ENCODE data around the gene OR5F1. TPM values are rescaled to one million over a fixed set of nuclear protein-coding genes. Genes with fewer than 3 reads are reported as not detected.

The OR5F1 gene
- total RNA-seq (not detected), total RNA-seq (0 reads per million in 29 experiments)
- not detected for total RNA-seq (2013)

DNA sequence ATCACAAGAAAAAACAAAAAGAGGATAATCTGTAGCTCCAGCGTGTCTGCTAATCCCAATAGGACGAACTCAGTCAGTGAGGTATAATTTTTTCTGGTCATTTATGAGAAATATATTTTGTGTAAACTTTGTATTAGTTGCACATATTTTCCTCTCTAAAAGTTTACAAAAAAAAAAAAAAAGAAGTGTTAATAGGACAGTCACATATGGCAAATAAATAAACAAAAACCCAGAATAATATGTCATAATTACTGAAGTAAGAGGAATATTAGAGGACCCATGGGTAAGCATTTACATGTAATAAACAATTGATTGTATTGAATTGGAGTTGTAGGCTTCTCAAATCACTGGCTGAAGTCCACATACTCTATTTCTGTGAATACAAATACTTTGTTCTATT, at the start of gene OR5F1:
OR5F1 (minus strand) TSS at position 101 of the 400 bp plus-strand sequence; CDS start at position 101, 0 bp downstream.
- Mint-ChIP-seq H3K27me3 (no peaks in the 10 kb centered on the region), H3K4me3 (no peak within 1 kb of the TSS), H3K9me3 (peaks cover 13 to 31% (median 23%) of the 10 kb centered on the region in 3 donors), H3K27ac (no peak within 1 kb of the TSS), H3K4me1 (no peaks in the 10 kb centered on the region), H3K36me3 (no peaks in the 10 kb centered on the region)
- Histone ChIP-seq H3K27ac (ENCODE audit: low read length) (no peak within 1 kb of the TSS), H3K27me3 (replicated peaks in 1 of 2; ENCODE audit: control insufficient read depth in 2 of 2, extremely low read depth in 1 of 2, insufficient read depth in 2 of 2, low read length in 1 of 2) (no peaks in the 10 kb centered on the region), H3K36me3 (ENCODE audit: control insufficient read depth in 2 of 2, extremely low read depth in 1 of 2, insufficient read depth in 1 of 2, low read length in 1 of 2) (no peaks in the 10 kb centered on the region), H3K9me3 (no peaks in the 10 kb centered on the region), H3K4me1 (ENCODE audit: control insufficient read depth in 1 of 2, extremely low read depth in 1 of 2, insufficient read depth in 2 of 2, low read length in 2 of 2) (no peaks in the 10 kb centered on the region), H3K4me3 (ENCODE audit: control insufficient read depth in 1 of 2, extremely low read depth in 1 of 2, low read length in 1 of 2) (no peak within 1 kb of the TSS)
- ATAC-seq (replicated peaks in 1 of 4) (no peak), DNase-seq (no peak)
- ChIA-PET CTCF (no interaction called here), POLR2A (interaction anchor here in 1 of 2 donors (0.6 kb wide), 1 partner anchor 50 kb away, joined by 3 read pairs; no protein-coding TSS in a partner anchor)
- WGBS (ENCODE audit: insufficient coverage), result no CpG with 5 or more reads among the region's 2 CpGs

DNA sequence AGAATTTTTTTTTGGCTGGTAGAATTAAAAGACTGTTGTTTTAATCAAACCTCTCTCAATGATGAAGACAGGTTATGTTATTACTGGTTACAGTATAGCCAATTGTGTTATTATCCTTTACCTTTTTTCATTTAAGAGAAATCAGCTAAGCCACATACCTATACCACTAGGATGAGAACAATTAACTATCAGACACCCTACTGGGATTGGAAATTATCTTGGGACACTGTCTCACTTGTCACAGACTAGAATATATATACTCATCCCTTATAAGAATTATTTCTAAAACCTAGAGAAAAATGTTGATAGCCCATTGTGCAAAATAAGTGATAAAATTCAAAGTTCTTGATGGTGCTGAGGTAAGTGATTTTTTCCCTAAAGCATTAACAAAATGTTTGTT, 32.9 kb upstream of the OR5F1 start, which contains the start of gene OR5AS1:
OR5AS1 (plus strand) TSS at position 301 of the 400 bp plus-strand sequence. CDS start 2,765 bp downstream, outside the sequence.
- POLR2A ChIA-PET, result interaction anchor here in 1 of 2 donors (0.6 kb wide), 1 partner anchor 12 kb away, joined by 3 read pairs; no protein-coding TSS in a partner anchor
- DNase-seq (no peak), ATAC-seq (replicated peaks in 1 of 4) (no peak)
- H3K4me1 Mint-ChIP-seq, result no peaks in the 10 kb centered on the region
- peaks cover 7 to 23% (median 22%) of the 10 kb centered on the region in 3 donors for H3K9me3 Mint-ChIP-seq
- Histone ChIP-seq H3K4me1 (ENCODE audit: control insufficient read depth in 1 of 2, extremely low read depth in 1 of 2, insufficient read depth in 2 of 2, low read length in 2 of 2) (no peaks in the 10 kb centered on the region), H3K4me3 (ENCODE audit: control insufficient read depth in 1 of 2, extremely low read depth in 1 of 2, low read length in 1 of 2) (no peak within 1 kb of the TSS), H3K27me3 (replicated peaks in 1 of 2; ENCODE audit: control insufficient read depth in 2 of 2, extremely low read depth in 1 of 2, insufficient read depth in 2 of 2, low read length in 1 of 2) (no peaks in the 10 kb centered on the region), H3K36me3 (ENCODE audit: control insufficient read depth in 2 of 2, extremely low read depth in 1 of 2, insufficient read depth in 1 of 2, low read length in 1 of 2) (no peaks in the 10 kb centered on the region), H3K27ac (ENCODE audit: low read length) (no peak within 1 kb of the TSS), H3K9me3 (no peaks in the 10 kb centered on the region)
- no peaks in the 10 kb centered on the region for H3K27me3 Mint-ChIP-seq
- CTCF ChIA-PET, result no interaction called here
- H3K4me3 Mint-ChIP-seq, result no peak within 1 kb of the TSS
- H3K36me3 Mint-ChIP-seq, result no peaks in the 10 kb centered on the region
- H3K27ac Mint-ChIP-seq, result no peak within 1 kb of the TSS

DNA sequence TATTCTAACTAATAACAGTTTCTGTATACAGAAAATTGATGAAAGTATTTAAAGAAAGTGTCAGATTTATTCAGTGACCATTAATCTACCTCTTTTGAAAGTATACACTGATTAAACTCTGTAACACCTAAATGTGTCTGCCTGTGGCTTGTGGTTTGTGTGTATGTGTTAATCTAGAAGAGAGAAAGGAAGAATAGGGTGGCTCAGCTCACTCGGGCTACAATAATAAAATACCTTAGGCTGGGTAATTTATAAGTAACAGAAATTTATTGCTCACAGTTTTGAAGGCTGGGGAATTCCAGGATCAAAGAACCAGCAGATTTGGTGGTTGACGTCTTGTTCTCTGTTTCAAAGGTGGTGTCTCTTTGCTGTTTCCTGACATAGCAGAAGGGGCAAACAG, 19.4 kb upstream of the OR5F1 start:
- ChIA-PET POLR2A (interaction anchor here in 1 of 2 donors (1.2 kb wide), 1 partner anchor 9 kb away, joined by 3 read pairs; no protein-coding TSS in a partner anchor), CTCF (no interaction called here)
- peaks cover 14 to 22% (median 15%) of the 10 kb centered on the region in 3 donors for H3K9me3 Mint-ChIP-seq
- no peak overlapping the region for H3K4me3 ChIP-seq (ENCODE audit: control insufficient read depth in 1 of 2, extremely low read depth in 1 of 2, low read length in 1 of 2)
- H3K9me3 ChIP-seq, result peaks cover 3% of the 10 kb centered on the region
- no peak for ATAC-seq (replicated peaks in 1 of 4)
- H3K36me3 Mint-ChIP-seq, result no peaks in the 10 kb centered on the region
- H3K27ac ChIP-seq (ENCODE audit: low read length), result no peak overlapping the region
- no CpG with 5 or more reads among the region's 2 CpGs for WGBS (ENCODE audit: insufficient coverage)
- H3K27me3 ChIP-seq (replicated peaks in 1 of 2; ENCODE audit: control insufficient read depth in 2 of 2, extremely low read depth in 1 of 2, insufficient read depth in 2 of 2, low read length in 1 of 2), result no peaks in the 10 kb centered on the region
- DNase-seq, result no peak
- no peaks in the 10 kb centered on the region for H3K4me1 Mint-ChIP-seq
- no peaks in the 10 kb centered on the region for H3K27me3 Mint-ChIP-seq
- H3K4me3 Mint-ChIP-seq, result no peak overlapping the region
- no peak overlapping the region for H3K27ac Mint-ChIP-seq
- H3K36me3 ChIP-seq (ENCODE audit: control insufficient read depth in 2 of 2, extremely low read depth in 1 of 2, insufficient read depth in 1 of 2, low read length in 1 of 2), result no peaks in the 10 kb centered on the region
- H3K4me1 ChIP-seq (ENCODE audit: control insufficient read depth in 1 of 2, extremely low read depth in 1 of 2, insufficient read depth in 2 of 2, low read length in 2 of 2), result no peaks in the 10 kb centered on the region

DNA sequence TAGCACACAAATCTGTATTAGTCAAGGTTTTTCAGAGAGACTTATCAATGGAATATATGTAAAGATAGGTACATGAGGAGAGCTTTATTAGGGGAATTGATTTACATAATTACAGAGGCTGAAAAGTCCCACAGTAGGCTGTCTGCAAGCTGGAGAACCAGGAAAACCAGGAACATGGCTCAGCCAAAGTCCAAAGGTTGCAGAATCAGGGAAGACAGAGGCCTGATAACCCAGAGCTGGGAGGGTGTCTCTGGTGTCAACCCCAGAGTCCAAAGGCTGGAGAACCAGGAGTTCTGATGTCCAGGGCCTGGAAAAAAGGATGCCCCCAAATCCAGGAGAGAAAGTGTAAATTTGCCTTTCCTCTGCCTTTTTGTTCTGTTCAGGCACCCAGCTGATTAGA, 16.3 kb upstream of the OR5F1 start:
- POLR2A ChIA-PET, result no interaction called here
- H3K27ac Mint-ChIP-seq, result no peak overlapping the region
- no peak for ATAC-seq (replicated peaks in 1 of 4)
- H3K27me3 Mint-ChIP-seq, result no peaks in the 10 kb centered on the region
- DNase-seq, result no peak
- H3K4me3 Mint-ChIP-seq, result no peak overlapping the region
- Histone ChIP-seq H3K27ac (ENCODE audit: low read length) (no peak overlapping the region), H3K27me3 (replicated peaks in 1 of 2; ENCODE audit: control insufficient read depth in 2 of 2, extremely low read depth in 1 of 2, insufficient read depth in 2 of 2, low read length in 1 of 2) (no peaks in the 10 kb centered on the region), H3K36me3 (ENCODE audit: control insufficient read depth in 2 of 2, extremely low read depth in 1 of 2, insufficient read depth in 1 of 2, low read length in 1 of 2) (no peaks in the 10 kb centered on the region), H3K4me3 (ENCODE audit: control insufficient read depth in 1 of 2, extremely low read depth in 1 of 2, low read length in 1 of 2) (no peak overlapping the region), H3K9me3 (peaks cover 3% of the 10 kb centered on the region), H3K4me1 (ENCODE audit: control insufficient read depth in 1 of 2, extremely low read depth in 1 of 2, insufficient read depth in 2 of 2, low read length in 2 of 2) (no peaks in the 10 kb centered on the region)
- CTCF ChIA-PET, result interaction anchor here in 1 of 2 donors (0.6 to 0.7 kb wide), 2 partner anchors 27 to 47 kb away, joined by 4 to 5 read pairs; no protein-coding TSS in a partner anchor
- no peaks in the 10 kb centered on the region for H3K36me3 Mint-ChIP-seq
- no peaks in the 10 kb centered on the region for H3K4me1 Mint-ChIP-seq
- peaks cover 14 to 19% (median 15%) of the 10 kb centered on the region in 3 donors for H3K9me3 Mint-ChIP-seq

DNA sequence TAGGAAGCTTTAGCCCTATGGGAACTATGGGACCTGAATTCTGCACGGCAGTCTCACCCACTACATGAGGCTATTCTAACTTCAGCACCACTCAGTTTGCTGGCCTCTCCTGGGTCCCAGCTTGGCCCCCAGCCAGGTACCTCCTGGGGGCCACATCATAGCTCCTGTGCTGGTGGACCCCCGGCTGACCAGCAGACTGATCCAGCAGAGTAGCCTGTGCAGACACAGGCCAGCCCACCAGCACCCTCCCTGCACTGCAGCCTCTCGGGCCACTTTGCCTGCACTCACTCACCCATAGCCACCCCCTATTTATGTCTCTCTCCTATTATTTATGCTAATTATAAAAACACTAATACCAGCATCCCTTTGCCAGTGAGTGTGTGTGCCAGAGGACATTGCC, 23.5 kb downstream of the OR5F1 start:
- Histone ChIP-seq H3K4me3 (ENCODE audit: control insufficient read depth in 1 of 2, extremely low read depth in 1 of 2, low read length in 1 of 2) (no peak overlapping the region), H3K9me3 (no peaks in the 10 kb centered on the region), H3K36me3 (ENCODE audit: control insufficient read depth in 2 of 2, extremely low read depth in 1 of 2, insufficient read depth in 1 of 2, low read length in 1 of 2) (no peaks in the 10 kb centered on the region), H3K27me3 (replicated peaks in 1 of 2; ENCODE audit: control insufficient read depth in 2 of 2, extremely low read depth in 1 of 2, insufficient read depth in 2 of 2, low read length in 1 of 2) (no peaks in the 10 kb centered on the region), H3K4me1 (ENCODE audit: control insufficient read depth in 1 of 2, extremely low read depth in 1 of 2, insufficient read depth in 2 of 2, low read length in 2 of 2) (no peaks in the 10 kb centered on the region), H3K27ac (ENCODE audit: low read length) (no peak overlapping the region)
- Mint-ChIP-seq H3K4me1 (no peaks in the 10 kb centered on the region), H3K4me3 (no peak overlapping the region), H3K36me3 (no peaks in the 10 kb centered on the region), H3K27ac (no peak overlapping the region), H3K9me3 (peaks cover 15 to 31% (median 16%) of the 10 kb centered on the region in 3 donors), H3K27me3 (no peaks in the 10 kb centered on the region)
- ATAC-seq (replicated peaks in 1 of 4) (no peak), DNase-seq (no peak)
- ChIA-PET CTCF (no interaction called here), POLR2A (no interaction called here)
- WGBS (ENCODE audit: insufficient coverage), result 80% methylated on average over 1 of the region's 3 CpGs

DNA sequence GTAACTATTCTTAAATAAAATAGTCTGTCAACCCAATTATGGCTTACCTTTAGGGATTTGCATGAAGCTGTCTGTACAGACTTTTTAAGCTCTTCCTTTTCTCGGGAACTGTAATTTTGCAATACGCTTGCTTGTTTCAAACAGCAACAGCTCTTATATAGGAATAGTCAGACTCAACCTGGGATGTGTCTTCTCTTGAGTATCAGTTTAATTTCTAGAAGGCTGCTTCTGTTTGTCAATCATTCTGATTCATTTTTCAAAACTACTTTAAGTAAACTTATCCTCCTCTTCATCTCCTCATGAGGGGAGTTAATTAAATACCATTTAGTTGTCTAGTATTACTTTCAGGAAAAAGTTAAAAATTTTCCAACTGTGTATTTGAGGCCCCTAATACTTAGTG, 24.6 kb downstream of the OR5F1 start, which contains the start of gene OR10AG1:
OR10AG1 (minus strand) TSS at position 101 of the 400 bp plus-strand sequence; CDS start at position 63, 38 bp downstream.
- peaks cover 16 to 31% (median 17%) of the 10 kb centered on the region in 3 donors for H3K9me3 Mint-ChIP-seq
- Histone ChIP-seq H3K27me3 (replicated peaks in 1 of 2; ENCODE audit: control insufficient read depth in 2 of 2, extremely low read depth in 1 of 2, insufficient read depth in 2 of 2, low read length in 1 of 2) (no peaks in the 10 kb centered on the region), H3K4me1 (ENCODE audit: control insufficient read depth in 1 of 2, extremely low read depth in 1 of 2, insufficient read depth in 2 of 2, low read length in 2 of 2) (no peaks in the 10 kb centered on the region), H3K4me3 (ENCODE audit: control insufficient read depth in 1 of 2, extremely low read depth in 1 of 2, low read length in 1 of 2) (no peak within 1 kb of the TSS), H3K27ac (ENCODE audit: low read length) (no peak within 1 kb of the TSS), H3K36me3 (ENCODE audit: control insufficient read depth in 2 of 2, extremely low read depth in 1 of 2, insufficient read depth in 1 of 2, low read length in 1 of 2) (no peaks in the 10 kb centered on the region), H3K9me3 (no peaks in the 10 kb centered on the region)
- no peak within 1 kb of the TSS for H3K27ac Mint-ChIP-seq
- no CpG with 5 or more reads among the region's 2 CpGs for WGBS (ENCODE audit: insufficient coverage)
- no peaks in the 10 kb centered on the region for H3K36me3 Mint-ChIP-seq
- ChIA-PET CTCF (no interaction called here), POLR2A (no interaction called here)
- ATAC-seq (replicated peaks in 1 of 4) (no peak), DNase-seq (no peak)
- H3K27me3 Mint-ChIP-seq, result no peaks in the 10 kb centered on the region
- H3K4me3 Mint-ChIP-seq, result no peak within 1 kb of the TSS
- no peaks in the 10 kb centered on the region for H3K4me1 Mint-ChIP-seq

DNA sequence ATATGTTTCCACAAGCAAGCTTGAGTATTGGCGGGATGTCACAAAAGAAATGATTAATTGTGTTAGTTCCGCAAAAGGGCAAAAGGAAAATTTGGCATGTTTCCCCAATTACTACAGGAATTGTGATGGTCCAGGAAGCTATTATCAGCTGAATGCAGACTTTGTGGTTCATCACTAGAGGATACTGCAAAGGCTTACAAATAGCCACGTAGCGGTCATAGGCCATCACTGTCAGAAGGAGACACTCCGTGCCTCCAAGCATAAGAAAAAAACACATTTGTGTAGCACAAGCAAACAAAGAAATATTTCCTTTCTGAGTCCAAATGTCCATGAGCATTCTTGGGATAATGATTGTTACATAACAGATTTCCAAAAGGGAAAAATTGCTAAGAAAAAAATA, 26.5 kb downstream of the OR5F1 start:
- H3K36me3 ChIP-seq (ENCODE audit: control insufficient read depth in 2 of 2, extremely low read depth in 1 of 2, insufficient read depth in 1 of 2, low read length in 1 of 2), result no peaks in the 10 kb centered on the region
- H3K4me1 Mint-ChIP-seq, result no peaks in the 10 kb centered on the region
- peaks cover 14 to 32% (median 16%) of the 10 kb centered on the region in 3 donors for H3K9me3 Mint-ChIP-seq
- H3K27ac Mint-ChIP-seq, result no peak overlapping the region
- H3K4me1 ChIP-seq (ENCODE audit: control insufficient read depth in 1 of 2, extremely low read depth in 1 of 2, insufficient read depth in 2 of 2, low read length in 2 of 2), result no peaks in the 10 kb centered on the region
- WGBS (ENCODE audit: insufficient coverage), result 80% methylated on average over 1 of the region's 5 CpGs
- ChIA-PET CTCF (no interaction called here), POLR2A (no interaction called here)
- H3K4me3 Mint-ChIP-seq, result no peak overlapping the region
- DNase-seq (no peak), ATAC-seq (replicated peaks in 1 of 4) (no peak)
- no peaks in the 10 kb centered on the region for H3K9me3 ChIP-seq
- no peaks in the 10 kb centered on the region for H3K36me3 Mint-ChIP-seq
- H3K27ac ChIP-seq (ENCODE audit: low read length), result no peak overlapping the region
- H3K4me3 ChIP-seq (ENCODE audit: control insufficient read depth in 1 of 2, extremely low read depth in 1 of 2, low read length in 1 of 2), result no peak overlapping the region
- H3K27me3 ChIP-seq (replicated peaks in 1 of 2; ENCODE audit: control insufficient read depth in 2 of 2, extremely low read depth in 1 of 2, insufficient read depth in 2 of 2, low read length in 1 of 2), result no peaks in the 10 kb centered on the region
- H3K27me3 Mint-ChIP-seq, result no peaks in the 10 kb centered on the region
